HL-60 (cell line): ENCODE results near the gene NLRC4.
"Not testable (repeated sequence)": the region's sequence is repeated elsewhere in the genome, so short reads cannot be mapped to it uniquely, and the experiment has no call there.

ENCODE experiments used
- DNase-seq, 2 experiments: peaks; one replicate each; pipeline ENCODE4 v3.0.0-alpha.2; 2010 to 2020; ENCODE audit warnings: low read depth in 1 of 2, low spot score in 1 of 2
- H3K27ac ChIP-seq: fragments of 250-450 bp; sonication (Bioruptor Pico); replicated peaks from 2 replicates; pipeline ENCODE4 v1.5.1; 2020; ENCODE audit warnings: mild to moderate bottlenecking, moderate library complexity
- H3K27me3 ChIP-seq: fragments of 250-450 bp; sonication (Bioruptor Pico); 2 replicates; pipeline ENCODE4 v1.5.1; 2021; ENCODE audit warnings: mild to moderate bottlenecking, moderate library complexity; ENCODE audit not compliant: insufficient read depth, poor library complexity, severe bottlenecking
- H3K4me3 ChIP-seq: replicated peaks from 2 replicates; pipeline ENCODE4 v1.5.1; 2011; ENCODE audit warnings: mild to moderate bottlenecking, control low read depth, low read length; ENCODE audit not compliant: insufficient read depth
- CTCF ChIP-seq: IDR thresholded peaks from one replicate; pipeline ENCODE4 v1.5.1; 2011; ENCODE audit warnings: low read length, control low read depth, inconsistent platforms; ENCODE audit not compliant: insufficient read depth
- GABPA ChIP-seq: IDR thresholded peaks from 2 replicates; pipeline ENCODE4 v1.6.1; 2012; ENCODE audit warnings: low read depth
- POLR2AphosphoS5 ChIP-seq: IDR thresholded peaks from 2 replicates; pipeline ENCODE4 v1.6.1; 2012; ENCODE audit warnings: low read depth
- REST ChIP-seq: IDR thresholded peaks from 2 replicates; pipeline ENCODE4 v1.6.1; 2012; ENCODE audit warnings: low read depth; ENCODE audit not compliant: insufficient replicate concordance
- SPI1 ChIP-seq: IDR thresholded peaks from 2 replicates; pipeline ENCODE4 v1.6.1; 2012; ENCODE audit warnings: low read depth, mild to moderate bottlenecking, borderline replicate concordance

NLRC4 gene

GRCh38 chr2:32212295-32212694 lies 52.4 kb downstream of the NLRC4 start:
- DNase-seq = no peak
- TF ChIP-seq REST = no peak
- no peak for TF ChIP-seq SPI1
- no peak for TF ChIP-seq GABPA
- TF ChIP-seq POLR2AphosphoS5 = no peak
- TF ChIP-seq CTCF = no peak
- no peak overlapping the region for H3K4me3 ChIP-seq
- no peaks in the 10 kb centered on the region for H3K27me3 ChIP-seq
- no peak overlapping the region for H3K27ac ChIP-seq

- Histone ChIP-seq H3K27ac (no peak overlapping the region), H3K4me3 (no peak overlapping the region), H3K27me3 (no peaks in the 10 kb centered on the region)
- DNase-seq = no peak
- TF ChIP-seq GABPA = no peak
- TF ChIP-seq POLR2AphosphoS5 = no peak
- TF ChIP-seq REST = no peak
- no peak for TF ChIP-seq CTCF
- no peak for TF ChIP-seq SPI1
Observed at GRCh38 chr2:32210767-32211408, 53.8 kb downstream of the NLRC4 start.

- not testable (repeated sequence) for H3K4me3 ChIP-seq, H3K27me3 ChIP-seq, H3K27ac ChIP-seq, DNase-seq
Observed at GRCh38 chr2:32203428-32203827, 61.3 kb downstream of the NLRC4 start.

GRCh38 chr2:32200814-32201213 lies 63.9 kb downstream of the NLRC4 start:
- no peak overlapping the region for H3K27ac ChIP-seq
- H3K27me3 ChIP-seq = no peaks in the 10 kb centered on the region
- H3K4me3 ChIP-seq = no peak overlapping the region
- DNase-seq = no peak
- TF ChIP-seq CTCF (no peak), SPI1 (no peak), POLR2AphosphoS5 (no peak), REST (no peak), GABPA (no peak)
